Left ventricle myocardium inferior (tissue), 1 donor: ENCODE results near the gene CDH26. TPM values are rescaled to one million over a fixed set of nuclear protein-coding genes. Genes with fewer than 3 reads are reported as not detected.

Source experiments
- DNase-seq: peaks from one replicate; pipeline ENCODE4 v3.0.0-alpha.2; 2020
- H3K27ac ChIP-seq: fragments of 200-600 bp; replicated peaks from 2 replicates; pipeline ENCODE4 v1.8.0; 2021
- H3K27me3 ChIP-seq: fragments of 200-600 bp; 2 replicates; pipeline ENCODE4 v1.8.0; 2021; ENCODE audit warnings: low read depth
- H3K36me3 ChIP-seq: fragments of 200-600 bp; 2 replicates; pipeline ENCODE4 v1.8.0; 2021
- H3K4me1 ChIP-seq: fragments of 200-600 bp; 2 replicates; pipeline ENCODE4 v1.8.0; 2021
- H3K4me3 ChIP-seq: fragments of 200-600 bp; 2 replicates; pipeline ENCODE4 v1.8.0; 2021; ENCODE audit warnings: mild to moderate bottlenecking, moderate library complexity
- H3K9me3 ChIP-seq: fragments of 200-600 bp; replicated peaks from 2 replicates; pipeline ENCODE4 v1.8.0; 2021
- CTCF ChIP-seq: fragments of 200-600 bp; IDR thresholded peaks from 2 replicates; pipeline ENCODE4 v1.8.0; 2021; ENCODE audit warnings: antibody characterized with exemption, mild to moderate bottlenecking, borderline replicate concordance
- intact Hi-C: fragments of 100-400 bp; cut with micrococcal nuclease; formaldehyde crosslinking; loops from one replicate; pipeline ENCODE4 v1.11.0; 2022
- total RNA-seq: library from RNA; stranded (reverse); fragmentation: NEBNext Ultra II Directional; extraction: Animal tissue kit (Norgen Biotek cat#: 25700); gene quantifications from one replicate; pipeline ENCODE4 v1.2.1, GENCODE V29; 2021
- donor health status: DM: no; HTN: yes; CAD: no; lungs with severe emphysema.

CDH26 gene
- total RNA-seq, 1 donor from 2014 or later: 1.3 TPM

DNA sequence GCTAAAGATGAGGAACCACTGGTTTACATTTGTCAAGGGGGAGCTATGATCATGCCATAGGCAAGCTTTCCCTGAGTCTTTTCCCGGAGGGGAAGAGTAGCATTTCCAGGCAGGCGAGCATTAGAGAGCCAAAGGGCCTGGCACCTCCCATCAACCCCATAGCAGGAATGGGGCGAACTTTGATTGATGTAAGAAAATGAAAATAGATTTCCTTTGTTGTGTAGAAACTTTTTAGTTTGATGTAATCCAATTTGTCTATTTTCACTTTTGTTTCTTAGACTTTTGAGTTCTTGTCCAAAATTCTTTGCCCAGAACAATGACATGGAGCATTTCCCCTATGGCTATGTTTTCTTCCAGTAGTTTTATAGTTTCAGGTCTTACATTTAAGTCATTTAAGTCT, 85.2 kb downstream of the CDH26 start:
- peaks cover 4% of the 10 kb centered on the region for H3K27me3 ChIP-seq
- DNase-seq: no peak
- H3K36me3 ChIP-seq: no peaks in the 10 kb centered on the region
- H3K27ac ChIP-seq: no peak overlapping the region
- no peak for TF ChIP-seq CTCF
- intact Hi-C loops: no loop called here
- H3K9me3 ChIP-seq: peaks cover 4% of the 10 kb centered on the region
- peaks cover 8% of the 10 kb centered on the region for H3K4me1 ChIP-seq
- H3K4me3 ChIP-seq: no peak overlapping the region

- Histone ChIP-seq H3K27me3 (no peaks in the 10 kb centered on the region), H3K27ac (peak overlapping the region; percentile 29), H3K9me3 (peaks cover 4% of the 10 kb centered on the region), H3K4me1 (peaks cover 6% of the 10 kb centered on the region), H3K36me3 (no peaks in the 10 kb centered on the region), H3K4me3 (no peak overlapping the region)
- no peak for DNase-seq
- TF ChIP-seq CTCF: no peak
- intact Hi-C loops: no loop called here
These were observed 87.8 kb downstream of the CDH26 start for GRCh38 chr20:60046011-60046413.

GRCh38 chr20:60046436-60046835, 88.2 kb downstream of the CDH26 start:
- no peak overlapping the region for H3K4me3 ChIP-seq
- H3K4me1 ChIP-seq: peaks cover 6% of the 10 kb centered on the region
- intact Hi-C loops: no loop called here
- peaks cover 4% of the 10 kb centered on the region for H3K9me3 ChIP-seq
- no peak for DNase-seq
- H3K36me3 ChIP-seq: no peaks in the 10 kb centered on the region
- H3K27ac ChIP-seq: peak overlapping the region; percentile 29
- TF ChIP-seq CTCF: no peak
- H3K27me3 ChIP-seq: no peaks in the 10 kb centered on the region

DNA sequence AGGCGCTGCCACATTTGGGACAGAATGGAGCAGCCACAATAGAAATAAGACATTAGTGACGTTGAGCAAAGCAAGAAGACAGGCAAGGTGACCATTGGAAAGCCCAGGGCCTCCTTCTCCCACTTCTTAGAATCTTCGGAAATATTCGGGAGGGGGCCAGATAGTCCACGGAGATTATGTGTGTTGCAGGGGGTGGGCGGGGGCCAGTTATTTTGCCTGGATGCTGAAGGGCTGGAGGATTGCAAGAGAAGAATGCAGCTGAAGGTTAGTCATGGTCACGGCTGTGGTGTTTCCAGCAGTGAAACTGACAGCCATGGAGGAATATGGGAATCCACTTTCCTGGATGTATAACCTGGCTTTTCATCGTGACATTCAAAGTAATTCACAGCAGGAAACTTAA, 88.6 kb downstream of the CDH26 start:
- no peak overlapping the region for H3K27ac ChIP-seq
- TF ChIP-seq CTCF: no peak
- H3K4me1 ChIP-seq: peaks cover 6% of the 10 kb centered on the region
- H3K36me3 ChIP-seq: no peaks in the 10 kb centered on the region
- peaks cover 4% of the 10 kb centered on the region for H3K9me3 ChIP-seq
- no peaks in the 10 kb centered on the region for H3K27me3 ChIP-seq
- H3K4me3 ChIP-seq: no peak overlapping the region
- intact Hi-C loops: no loop called here
- no peak for DNase-seq

- intact Hi-C loops: no loop called here
- no peaks in the 10 kb centered on the region for H3K36me3 ChIP-seq
- DNase-seq: no peak
- H3K4me1 ChIP-seq: peaks cover 6% of the 10 kb centered on the region
- H3K4me3 ChIP-seq: no peak overlapping the region
- H3K9me3 ChIP-seq: peaks cover under 1% of the 10 kb centered on the region
- H3K27ac ChIP-seq: no peak overlapping the region
- TF ChIP-seq CTCF: no peak
- peaks cover 14% of the 10 kb centered on the region for H3K27me3 ChIP-seq
These were observed 90.7 kb downstream of the CDH26 start for GRCh38 chr20:60048634-60049521.
